ENCODE data around the gene PGM5. TPM values are rescaled to one million over a fixed set of nuclear protein-coding genes. Genes with fewer than 3 reads are reported as not detected.

PGM5 gene
- total and polyA plus RNA-seq, 3 experiments from 2014 or later, result not detected

DNA sequence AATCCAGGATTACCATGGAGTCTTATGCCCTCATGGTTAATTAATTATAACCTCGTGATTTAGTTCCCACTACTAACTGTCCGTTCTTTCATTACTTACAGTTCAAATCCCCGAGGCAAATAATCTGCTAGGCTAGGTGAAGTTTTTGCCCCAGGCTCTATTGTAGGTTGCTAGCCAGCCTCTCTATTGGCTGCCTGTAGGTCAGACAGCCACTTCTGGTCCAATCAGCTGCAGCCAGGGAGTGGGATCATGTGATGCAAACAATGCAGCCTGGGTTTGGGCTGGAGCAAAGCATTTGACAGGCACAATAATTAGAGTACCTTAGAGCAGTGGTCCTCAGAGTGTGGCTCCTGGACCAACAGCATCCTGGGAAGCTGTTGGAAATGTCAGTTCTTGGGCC, 166.5 kb downstream of the PGM5 start:
- Histone ChIP-seq H3K36me3 (ENCODE audit: insufficient read depth, low read length) (no peaks in the 10 kb centered on the region), H3K9me3 (ENCODE audit: low read length) (no peaks in the 10 kb centered on the region), H3K4me3 (ENCODE audit: low read length) (no peak overlapping the region), H3K27ac (ENCODE audit: low read depth, low read length) (no peak overlapping the region), H3K4me1 (ENCODE audit: insufficient read depth, low read length) (no peaks in the 10 kb centered on the region), H3K27me3 (ENCODE audit: insufficient read depth, low read length, poor library complexity, severe bottlenecking) (no peaks in the 10 kb centered on the region)
- Mint-ChIP-seq H3K27ac (no peak overlapping the region), H3K4me1 (no peaks in the 10 kb centered on the region), H3K27me3 (peaks cover 0 to 16% of the 10 kb centered on the region in 2 donors), H3K36me3 (no peaks in the 10 kb centered on the region), H3K4me3 (no peak overlapping the region), H3K9me3 (peaks cover 0 to 4% (median 3%) of the 10 kb centered on the region in 5 donors)
- CTCF ChIA-PET, result no interaction called here
- no peak for DNase-seq
- POLR2A ChIA-PET, result no interaction called here

DNA sequence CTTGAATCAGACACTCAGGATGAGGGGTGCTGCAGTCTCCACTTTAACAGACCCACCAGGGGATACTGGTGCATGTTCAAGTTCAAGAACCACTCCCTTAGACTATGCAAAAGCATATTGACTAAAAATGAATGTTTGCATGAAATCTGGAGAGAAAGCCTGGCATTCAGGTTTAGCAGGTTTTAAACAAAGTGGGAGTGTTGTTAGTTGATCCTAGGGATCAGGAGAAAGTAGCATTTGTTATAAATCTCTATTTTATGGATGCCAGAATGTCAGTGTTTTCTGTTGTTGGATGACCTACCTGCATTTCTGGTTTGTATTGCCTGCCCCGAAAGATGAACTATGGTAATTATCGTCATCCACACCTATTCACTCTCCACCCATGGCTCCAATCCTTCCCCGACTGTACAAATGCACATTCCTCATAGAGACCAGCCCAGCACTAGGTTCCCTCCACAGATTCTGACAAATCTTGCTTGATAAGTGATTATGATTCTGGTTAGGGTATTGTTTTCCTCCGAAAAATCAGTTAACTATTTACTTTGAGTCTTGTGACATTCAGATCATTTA, 167.0 kb downstream of the PGM5 start:
- no peaks in the 10 kb centered on the region for H3K9me3 ChIP-seq (ENCODE audit: low read length)
- Mint-ChIP-seq H3K27ac (no peak overlapping the region), H3K36me3 (no peaks in the 10 kb centered on the region), H3K4me3 (no peak overlapping the region), H3K4me1 (no peaks in the 10 kb centered on the region), H3K27me3 (peaks cover 0 to 11% of the 10 kb centered on the region in 2 donors), H3K9me3 (no peaks in the 10 kb centered on the region)
- no peaks in the 10 kb centered on the region for H3K4me1 ChIP-seq (ENCODE audit: insufficient read depth, low read length)
- H3K36me3 ChIP-seq (ENCODE audit: insufficient read depth, low read length), result no peaks in the 10 kb centered on the region
- no peak for DNase-seq
- no peak overlapping the region for H3K27ac ChIP-seq (ENCODE audit: low read depth, low read length)
- H3K4me3 ChIP-seq (ENCODE audit: low read length), result no peak overlapping the region
- H3K27me3 ChIP-seq (ENCODE audit: insufficient read depth, low read length, poor library complexity, severe bottlenecking), result no peaks in the 10 kb centered on the region
- ChIA-PET CTCF (no interaction called here), POLR2A (no interaction called here)

DNA sequence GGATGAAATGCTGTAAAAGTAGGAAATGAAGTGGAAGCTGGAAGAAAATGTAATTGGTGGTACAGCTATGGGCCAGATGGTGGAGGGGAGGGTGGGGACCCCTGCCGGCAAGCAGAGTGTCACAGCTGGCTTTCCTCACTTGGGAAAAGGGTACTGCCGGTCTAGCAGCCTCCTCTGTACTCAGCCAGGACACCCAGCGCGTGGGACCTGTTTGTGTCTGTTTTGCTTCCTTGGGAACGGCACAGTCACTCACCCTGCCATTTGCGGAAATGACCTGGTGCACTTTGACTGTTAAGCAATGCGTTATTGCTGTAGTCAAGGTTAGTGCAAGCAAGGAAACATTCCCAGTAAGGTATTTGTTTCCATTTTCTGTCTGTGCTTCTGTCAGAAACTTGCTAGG, 174.2 kb downstream of the PGM5 start:
- ChIA-PET CTCF (no interaction called here), POLR2A (no interaction called here)
- Histone ChIP-seq H3K36me3 (ENCODE audit: insufficient read depth, low read length) (no peaks in the 10 kb centered on the region), H3K27ac (ENCODE audit: low read depth, low read length) (no peak overlapping the region), H3K9me3 (ENCODE audit: low read length) (no peaks in the 10 kb centered on the region), H3K27me3 (ENCODE audit: insufficient read depth, low read length, poor library complexity, severe bottlenecking) (no peaks in the 10 kb centered on the region), H3K4me3 (ENCODE audit: low read length) (no peak overlapping the region), H3K4me1 (ENCODE audit: insufficient read depth, low read length) (no peaks in the 10 kb centered on the region)
- Mint-ChIP-seq H3K36me3 (no peaks in the 10 kb centered on the region), H3K27ac (no peak overlapping the region), H3K27me3 (peaks cover 1 to 10% of the 10 kb centered on the region in 2 donors), H3K4me3 (no peak overlapping the region), H3K4me1 (no peaks in the 10 kb centered on the region), H3K9me3 (no peaks in the 10 kb centered on the region)
- DNase-seq, result no peak

DNA sequence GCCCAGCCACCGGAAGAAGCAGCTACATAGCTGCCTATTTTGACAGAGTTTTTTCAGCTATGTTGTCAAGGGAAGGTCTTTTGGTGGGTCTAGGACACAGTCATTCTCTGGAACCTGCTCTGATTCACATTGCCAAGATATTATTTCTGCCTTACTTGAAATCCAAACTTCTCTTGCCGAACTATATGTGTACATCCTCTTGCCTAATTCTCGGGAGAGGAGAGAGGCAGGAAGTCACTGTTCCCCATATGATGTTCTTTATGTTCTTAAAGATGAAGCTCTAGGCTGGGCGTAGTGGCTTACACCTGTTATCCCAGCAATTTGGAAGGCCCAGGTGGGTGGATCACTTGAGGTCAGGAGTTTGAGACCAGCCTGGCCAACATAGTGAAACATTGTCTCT, 175.7 kb downstream of the PGM5 start:
- Mint-ChIP-seq H3K4me1 (no peaks in the 10 kb centered on the region), H3K27me3 (peaks cover 3 to 10% of the 10 kb centered on the region in 2 donors), H3K4me3 (no peak overlapping the region), H3K27ac (no peak overlapping the region), H3K36me3 (no peaks in the 10 kb centered on the region), H3K9me3 (no peaks in the 10 kb centered on the region)
- Histone ChIP-seq H3K4me1 (ENCODE audit: insufficient read depth, low read length) (no peaks in the 10 kb centered on the region), H3K9me3 (ENCODE audit: low read length) (no peaks in the 10 kb centered on the region), H3K4me3 (ENCODE audit: low read length) (no peak overlapping the region), H3K27ac (ENCODE audit: low read depth, low read length) (no peak overlapping the region), H3K36me3 (ENCODE audit: insufficient read depth, low read length) (no peaks in the 10 kb centered on the region), H3K27me3 (ENCODE audit: insufficient read depth, low read length, poor library complexity, severe bottlenecking) (no peaks in the 10 kb centered on the region)
- CTCF ChIA-PET, result no interaction called here
- DNase-seq, result no peak
- POLR2A ChIA-PET, result no interaction called here

DNA sequence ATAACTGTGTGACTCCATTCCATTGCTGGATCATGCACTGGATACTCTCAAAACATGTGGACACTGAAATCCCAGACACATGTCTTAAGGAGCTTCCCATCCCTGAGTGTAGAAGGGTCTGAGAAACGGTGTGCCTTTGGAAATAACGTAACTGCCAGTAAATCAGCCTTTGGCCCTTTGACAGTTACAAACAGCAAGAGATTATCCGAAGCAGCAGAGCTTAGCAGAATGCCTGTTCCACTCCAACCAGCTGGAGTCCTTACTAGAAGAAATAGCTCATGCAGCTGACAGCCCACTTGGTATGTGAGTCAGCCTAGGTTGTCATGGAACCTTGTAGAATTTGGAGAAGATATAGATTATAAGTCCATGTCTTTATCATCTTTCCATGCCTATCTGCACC, 177.3 kb downstream of the PGM5 start:
- H3K4me3 ChIP-seq (ENCODE audit: low read length), result no peak overlapping the region
- no peak for DNase-seq
- Mint-ChIP-seq H3K27ac (no peak overlapping the region), H3K4me1 (no peaks in the 10 kb centered on the region), H3K9me3 (no peaks in the 10 kb centered on the region), H3K36me3 (no peaks in the 10 kb centered on the region), H3K27me3 (peaks cover 3 to 10% of the 10 kb centered on the region in 2 donors), H3K4me3 (no peak overlapping the region)
- ChIA-PET POLR2A (no interaction called here), CTCF (no interaction called here)
- no peaks in the 10 kb centered on the region for H3K4me1 ChIP-seq (ENCODE audit: insufficient read depth, low read length)
- H3K36me3 ChIP-seq (ENCODE audit: insufficient read depth, low read length), result no peaks in the 10 kb centered on the region
- H3K27me3 ChIP-seq (ENCODE audit: insufficient read depth, low read length, poor library complexity, severe bottlenecking), result no peaks in the 10 kb centered on the region
- H3K9me3 ChIP-seq (ENCODE audit: low read length), result no peaks in the 10 kb centered on the region
- no peak overlapping the region for H3K27ac ChIP-seq (ENCODE audit: low read depth, low read length)

DNA sequence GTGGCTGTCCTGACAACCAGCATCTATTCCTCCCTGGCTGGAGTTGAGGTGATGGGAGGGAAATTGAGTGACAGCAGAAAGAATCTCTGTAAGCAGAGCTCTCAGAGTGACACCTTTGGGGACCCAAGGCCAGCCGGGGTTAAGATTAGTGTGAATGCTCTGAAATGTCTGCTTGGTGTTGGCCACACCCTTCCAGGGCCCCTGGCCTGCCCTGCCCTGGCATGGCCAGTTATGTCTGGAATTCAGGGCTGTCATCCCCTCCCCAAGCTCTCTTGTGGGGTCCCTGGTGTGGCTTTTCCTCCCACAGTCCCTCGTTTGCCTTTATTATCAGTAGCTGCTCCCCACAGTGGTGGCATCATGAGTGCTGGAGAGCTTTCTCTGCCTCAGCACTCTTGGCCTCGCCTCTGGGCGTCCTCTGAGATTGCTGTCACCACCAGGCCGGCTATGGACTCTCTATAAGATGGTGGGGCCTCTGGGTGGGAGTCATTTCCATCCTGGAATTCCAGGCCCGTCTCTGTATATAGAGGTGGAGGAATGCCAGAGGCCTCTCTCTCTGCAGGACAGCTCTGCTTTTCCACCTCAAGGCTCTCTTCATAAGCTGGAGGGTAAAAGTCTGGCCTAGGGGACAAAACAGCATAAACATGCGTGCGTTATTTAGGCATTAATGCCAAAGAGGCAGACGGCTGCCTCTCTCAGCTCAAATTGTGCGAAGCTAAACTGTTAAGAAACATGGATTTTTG, 180.6 kb downstream of the PGM5 start:
- no peaks in the 10 kb centered on the region for H3K9me3 ChIP-seq (ENCODE audit: low read length)
- POLR2A ChIA-PET, result no interaction called here
- no peak for DNase-seq
- CTCF ChIA-PET, result interaction anchor here (0.6 kb wide), 1 partner anchor 464 kb away, joined by 3 read pairs; no protein-coding TSS in a partner anchor
- no peak overlapping the region for H3K27ac ChIP-seq (ENCODE audit: low read depth, low read length)
- Mint-ChIP-seq H3K27me3 (peaks cover 4 to 7% of the 10 kb centered on the region in 2 donors), H3K9me3 (no peaks in the 10 kb centered on the region), H3K4me1 (no peaks in the 10 kb centered on the region), H3K36me3 (no peaks in the 10 kb centered on the region), H3K4me3 (no peak overlapping the region), H3K27ac (peak overlapping the region in 1 of 8 donors; percentile 54)
- no peaks in the 10 kb centered on the region for H3K4me1 ChIP-seq (ENCODE audit: insufficient read depth, low read length)
- no peaks in the 10 kb centered on the region for H3K36me3 ChIP-seq (ENCODE audit: insufficient read depth, low read length)
- no peak overlapping the region for H3K4me3 ChIP-seq (ENCODE audit: low read length)
- no peaks in the 10 kb centered on the region for H3K27me3 ChIP-seq (ENCODE audit: insufficient read depth, low read length, poor library complexity, severe bottlenecking)

DNA sequence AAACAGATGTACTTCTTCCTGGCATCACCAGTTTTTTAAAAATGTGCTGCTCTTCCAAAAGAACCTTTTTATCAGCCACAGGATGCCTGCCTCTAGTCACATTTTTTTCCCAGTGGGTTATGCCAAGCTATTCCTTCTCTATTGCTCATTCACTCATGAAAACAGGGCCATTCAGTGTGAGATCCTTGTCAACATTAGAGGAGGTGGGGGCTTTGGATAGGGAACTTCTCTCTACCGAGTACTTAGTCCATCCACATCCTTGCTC, 181.1 kb downstream of the PGM5 start:
- Mint-ChIP-seq H3K27ac (no peak overlapping the region), H3K4me3 (no peak overlapping the region), H3K9me3 (no peaks in the 10 kb centered on the region), H3K36me3 (no peaks in the 10 kb centered on the region), H3K4me1 (no peaks in the 10 kb centered on the region), H3K27me3 (peaks cover 4 to 7% of the 10 kb centered on the region in 2 donors)
- DNase-seq, result no peak
- ChIA-PET CTCF (interaction anchor here (0.6 kb wide), 1 partner anchor 463 kb away, joined by 3 read pairs; no protein-coding TSS in a partner anchor), POLR2A (no interaction called here)
- H3K27ac ChIP-seq (ENCODE audit: low read depth, low read length), result no peak overlapping the region
- H3K4me3 ChIP-seq (ENCODE audit: low read length), result no peak overlapping the region
- no peaks in the 10 kb centered on the region for H3K27me3 ChIP-seq (ENCODE audit: insufficient read depth, low read length, poor library complexity, severe bottlenecking)
- H3K4me1 ChIP-seq (ENCODE audit: insufficient read depth, low read length), result no peaks in the 10 kb centered on the region
- no peaks in the 10 kb centered on the region for H3K9me3 ChIP-seq (ENCODE audit: low read length)
- H3K36me3 ChIP-seq (ENCODE audit: insufficient read depth, low read length), result no peaks in the 10 kb centered on the region

DNA sequence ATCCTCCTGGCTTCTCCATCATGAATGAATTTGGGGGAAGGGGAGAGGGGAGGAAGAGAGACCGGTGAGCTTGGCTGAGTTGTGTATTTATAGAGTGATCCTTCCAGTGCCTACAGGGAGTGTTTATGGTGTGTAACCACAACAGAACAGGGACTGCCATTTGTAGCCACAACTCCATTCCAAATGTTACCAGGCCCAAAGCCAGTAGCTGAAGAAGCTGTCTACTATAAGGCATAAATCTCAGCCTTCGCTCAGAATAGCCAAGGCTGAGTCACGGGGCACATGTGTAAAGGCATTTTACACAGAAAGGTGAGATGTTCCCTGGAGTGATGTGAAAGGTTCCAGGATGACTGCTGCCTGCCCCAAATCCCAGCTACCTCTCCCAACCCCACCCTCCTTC, 181.8 kb downstream of the PGM5 start:
- no peaks in the 10 kb centered on the region for H3K27me3 ChIP-seq (ENCODE audit: insufficient read depth, low read length, poor library complexity, severe bottlenecking)
- H3K36me3 ChIP-seq (ENCODE audit: insufficient read depth, low read length), result no peaks in the 10 kb centered on the region
- no peaks in the 10 kb centered on the region for H3K9me3 ChIP-seq (ENCODE audit: low read length)
- no peaks in the 10 kb centered on the region for H3K4me1 ChIP-seq (ENCODE audit: insufficient read depth, low read length)
- DNase-seq, result no peak
- Mint-ChIP-seq H3K9me3 (no peaks in the 10 kb centered on the region), H3K36me3 (no peaks in the 10 kb centered on the region), H3K27me3 (peaks cover 8 to 9% of the 10 kb centered on the region in 2 donors), H3K27ac (no peak overlapping the region), H3K4me3 (no peak overlapping the region), H3K4me1 (no peaks in the 10 kb centered on the region)
- CTCF ChIA-PET, result no interaction called here
- no peak overlapping the region for H3K4me3 ChIP-seq (ENCODE audit: low read length)
- POLR2A ChIA-PET, result no interaction called here
- no peak overlapping the region for H3K27ac ChIP-seq (ENCODE audit: low read depth, low read length)
